ENCODE measurements around the gene SDC3. TPM values are rescaled to one million over a fixed set of nuclear protein-coding genes. Genes with fewer than 3 reads are reported as not detected.

SDC3 gene
- total RNA-seq, 4 donors from 2014 or later = 7.7 to 16.7 (median 15.1) TPM

DNA sequence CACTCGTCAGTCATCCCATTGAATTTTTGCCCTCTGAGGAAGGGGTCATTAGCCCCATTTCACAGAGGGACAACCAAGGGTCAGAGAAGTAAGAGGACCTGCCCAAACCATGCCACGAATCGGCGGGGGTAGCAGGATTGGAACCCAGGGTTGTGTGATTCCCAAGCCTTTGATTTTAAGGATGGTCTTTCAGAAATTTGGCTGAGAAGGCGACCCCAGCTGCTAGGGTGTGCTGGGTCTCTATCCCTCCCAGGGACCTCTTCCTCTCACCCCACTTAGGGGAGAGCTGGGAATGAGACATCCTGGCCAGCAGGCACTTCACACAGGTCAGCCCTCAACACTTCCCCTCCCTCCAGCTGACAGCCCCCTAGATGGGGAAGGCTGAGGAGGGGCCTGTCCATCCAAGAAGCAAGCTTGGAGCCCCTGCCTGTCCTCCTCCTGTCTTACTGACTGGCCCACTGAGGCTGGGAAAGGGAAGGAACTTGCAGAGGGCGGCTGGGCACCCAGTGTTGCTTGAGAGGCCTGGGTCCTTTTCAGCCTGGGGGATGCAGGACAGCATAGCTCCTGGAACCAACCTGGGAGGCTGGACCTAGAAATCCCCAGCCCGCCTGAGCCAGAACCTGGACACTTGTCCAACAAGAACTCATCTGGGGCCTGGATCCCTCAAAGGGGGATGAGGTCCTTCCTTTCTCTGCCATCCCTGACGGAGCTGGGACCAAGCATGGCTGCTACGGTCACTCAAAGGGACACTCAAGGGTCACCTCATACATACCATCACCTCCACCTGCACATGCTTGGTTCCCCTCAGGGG is 1.7 kb downstream of the SDC3 start:
- Histone ChIP-seq H3K4me3 (peak overlapping the region; percentile 60), H3K36me3 (no peaks in the 10 kb centered on the region), H3K4me1 (peaks cover 40% of the 10 kb centered on the region), H3K27me3 (no peaks in the 10 kb centered on the region), H3K27ac (no peak overlapping the region), H3K9me3 (no peaks in the 10 kb centered on the region)
- 85% methylated on average over 5 of the region's 9 CpGs for WGBS
- TF ChIP-seq, protein P1, sequence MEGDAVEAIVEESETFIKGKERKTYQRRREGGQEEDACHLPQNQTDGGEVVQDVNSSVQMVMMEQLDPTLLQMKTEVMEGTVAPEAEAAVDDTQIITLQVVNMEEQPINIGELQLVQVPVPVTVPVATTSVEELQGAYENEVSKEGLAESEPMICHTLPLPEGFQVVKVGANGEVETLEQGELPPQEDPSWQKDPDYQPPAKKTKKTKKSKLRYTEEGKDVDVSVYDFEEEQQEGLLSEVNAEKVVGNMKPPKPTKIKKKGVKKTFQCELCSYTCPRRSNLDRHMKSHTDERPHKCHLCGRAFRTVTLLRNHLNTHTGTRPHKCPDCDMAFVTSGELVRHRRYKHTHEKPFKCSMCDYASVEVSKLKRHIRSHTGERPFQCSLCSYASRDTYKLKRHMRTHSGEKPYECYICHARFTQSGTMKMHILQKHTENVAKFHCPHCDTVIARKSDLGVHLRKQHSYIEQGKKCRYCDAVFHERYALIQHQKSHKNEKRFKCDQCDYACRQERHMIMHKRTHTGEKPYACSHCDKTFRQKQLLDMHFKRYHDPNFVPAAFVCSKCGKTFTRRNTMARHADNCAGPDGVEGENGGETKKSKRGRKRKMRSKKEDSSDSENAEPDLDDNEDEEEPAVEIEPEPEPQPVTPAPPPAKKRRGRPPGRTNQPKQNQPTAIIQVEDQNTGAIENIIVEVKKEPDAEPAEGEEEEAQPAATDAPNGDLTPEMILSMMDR (IDR thresholded peaks at IDR 0.05) = no peak
- TF ChIP-seq EP300 (IDR thresholded peaks at IDR 0.05) (no peak), POLR2A (IDR thresholded peaks at IDR 0.05) (no peak), POLR2AphosphoS5 (IDR thresholded peaks at IDR 0.05) (no peak)
- DNase-seq (ENCODE audit: low spot score in 2 of 2) = peak in 1 of 2 donors; percentile 55

DNA sequence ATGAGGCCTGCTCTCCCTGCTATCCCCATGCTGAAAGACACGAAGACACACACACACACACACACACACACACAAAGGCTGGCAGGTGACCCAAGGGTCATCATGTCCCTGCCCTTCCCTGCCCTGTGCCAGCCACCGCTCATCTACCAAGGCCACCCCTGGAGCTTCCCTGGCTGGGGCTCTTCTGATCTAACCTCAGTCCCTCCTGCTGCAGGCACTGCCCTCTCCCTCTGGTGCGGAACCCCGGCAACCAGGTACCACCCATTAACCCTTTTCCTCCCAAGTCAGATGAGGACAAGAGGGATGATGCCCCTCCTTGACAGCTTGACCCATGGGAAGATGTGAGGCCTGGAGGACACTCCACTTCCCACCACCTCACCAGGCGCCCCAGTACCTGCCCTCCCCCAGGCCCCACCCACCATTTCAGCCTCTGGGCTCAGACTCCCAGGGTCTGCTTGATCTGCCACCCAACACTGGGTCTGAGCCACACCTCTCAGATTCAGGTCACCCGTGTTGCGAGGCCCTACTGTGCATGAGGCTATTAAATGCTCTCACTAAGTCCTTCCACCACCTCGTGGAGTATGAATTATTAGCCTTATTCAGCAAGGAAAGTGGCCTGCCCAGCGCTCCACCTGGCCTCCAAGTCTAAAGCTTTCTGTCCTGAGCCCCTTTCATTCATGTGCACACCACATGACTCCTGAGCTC is 2.5 kb downstream of the SDC3 start:
- Histone ChIP-seq H3K4me3 (no peak overlapping the region), H3K4me1 (peaks cover 38% of the 10 kb centered on the region), H3K27me3 (no peaks in the 10 kb centered on the region), H3K36me3 (no peaks in the 10 kb centered on the region), H3K9me3 (no peaks in the 10 kb centered on the region), H3K27ac (no peak overlapping the region)
- TF ChIP-seq EP300 (IDR thresholded peaks at IDR 0.05) = no peak
- TF ChIP-seq, protein P1 (IDR thresholded peaks at IDR 0.05) = no peak
- TF ChIP-seq POLR2AphosphoS5 (IDR thresholded peaks at IDR 0.05) = no peak
- no peak for TF ChIP-seq POLR2A (IDR thresholded peaks at IDR 0.05)
- peak in 1 of 2 donors; percentile 56 for DNase-seq (ENCODE audit: low spot score in 2 of 2)
- WGBS = 64% methylated on average over 8 of the region's 9 CpGs

DNA sequence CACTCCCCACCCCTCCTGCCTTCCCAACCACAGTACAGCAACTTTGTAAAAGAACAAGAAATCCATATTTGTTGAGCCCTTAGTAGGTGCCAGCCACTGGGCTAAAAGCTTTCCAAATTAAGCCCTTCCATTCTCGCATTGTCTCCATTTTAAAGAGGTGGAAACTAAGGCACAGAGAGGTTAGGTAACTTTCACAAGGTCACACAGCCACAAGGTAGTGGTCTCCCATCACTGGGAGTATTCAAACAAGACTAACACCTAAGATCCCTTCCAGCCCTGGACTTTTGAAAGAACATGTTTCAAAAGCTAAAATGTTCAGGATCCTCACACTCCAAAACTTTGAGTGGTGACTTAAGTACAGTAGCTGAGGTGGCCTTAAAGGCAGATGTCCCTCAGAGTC is 3.2 kb downstream of the SDC3 start:
- Histone ChIP-seq H3K36me3 (no peaks in the 10 kb centered on the region), H3K4me1 (peaks cover 33% of the 10 kb centered on the region), H3K9me3 (no peaks in the 10 kb centered on the region), H3K27me3 (no peaks in the 10 kb centered on the region), H3K27ac (no peak overlapping the region), H3K4me3 (no peak overlapping the region)
- 86% methylated on average over 1 of the region's 1 CpG for WGBS
- peak in 1 of 2 donors; percentile 2 for DNase-seq (ENCODE audit: low spot score in 2 of 2)
- TF ChIP-seq POLR2AphosphoS5 (IDR thresholded peaks at IDR 0.05) (no peak), POLR2A (IDR thresholded peaks at IDR 0.05) (no peak), EP300 (IDR thresholded peaks at IDR 0.05) (no peak)
- TF ChIP-seq, protein P1 (IDR thresholded peaks at IDR 0.05) = no peak

DNA sequence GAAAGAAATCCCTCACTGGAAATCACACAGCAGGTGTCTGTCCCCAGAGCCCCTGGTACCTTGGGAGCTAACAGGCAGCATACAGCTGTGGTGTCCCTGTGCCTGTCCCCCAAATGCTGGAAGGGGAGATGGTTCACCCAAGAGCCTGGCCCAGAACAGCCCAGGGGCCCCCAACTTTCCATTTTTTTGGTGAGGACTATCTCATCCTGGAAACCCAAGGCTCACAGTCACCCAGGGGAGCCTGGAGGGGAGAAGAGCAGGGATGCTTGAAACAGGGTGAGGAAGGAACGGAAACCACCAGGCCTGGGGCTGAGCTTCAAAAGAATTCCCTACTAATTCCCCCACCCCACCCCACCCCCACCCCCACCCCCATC is 3.6 kb downstream of the SDC3 start:
- H3K27ac ChIP-seq = no peak overlapping the region
- DNase-seq (ENCODE audit: low spot score in 2 of 2) = peak in 1 of 2 donors; percentile 46
- H3K4me3 ChIP-seq = no peak overlapping the region
- no peaks in the 10 kb centered on the region for H3K36me3 ChIP-seq
- no peaks in the 10 kb centered on the region for H3K27me3 ChIP-seq
- TF ChIP-seq, protein P1 (IDR thresholded peaks at IDR 0.05) = no peak
- TF ChIP-seq EP300 (IDR thresholded peaks at IDR 0.05) = no peak
- no peak for TF ChIP-seq POLR2A (IDR thresholded peaks at IDR 0.05)
- TF ChIP-seq POLR2AphosphoS5 (IDR thresholded peaks at IDR 0.05) = no peak
- WGBS = 100% methylated on average over 1 of the region's 1 CpG
- peaks cover 32% of the 10 kb centered on the region for H3K4me1 ChIP-seq
- H3K9me3 ChIP-seq = no peaks in the 10 kb centered on the region
